K562 (cell line): ENCODE measurements around the gene ODF2. TPM values are rescaled to one million over a fixed set of nuclear protein-coding genes. Genes with fewer than 3 reads are reported as not detected.

Experiments
- ATF1 ChIP-seq, 2 experiments: fragments of 450-650 bp in 1 of 2; IDR thresholded peaks; 2 replicates each; pipeline ENCODE4 v1.6.1; 2016; ENCODE audit warnings: missing compliant biosample characterization in 1 of 2, missing genetic modification characterization in 1 of 2
- BRD9 ChIP-seq: fragments of 450-650 bp; IDR thresholded peaks from 2 replicates; pipeline ENCODE4 v1.6.1; 2018; ENCODE audit warnings: low read depth; ENCODE audit not compliant: partially characterized antibody
- CBX3 ChIP-seq, 2 experiments: IDR thresholded peaks; 1 replicate in 1 of 2; 2 replicates in 1 of 2; pipeline ENCODE4 v1.6.1; 2012; ENCODE audit warnings: inconsistent platforms in 2 of 2, low read length in 2 of 2, borderline replicate concordance in 1 of 2, control low read depth in 1 of 2
- CTBP1 ChIP-seq: fragments of 450-650 bp; IDR thresholded peaks from 2 replicates; pipeline ENCODE4 v1.6.1; 2016; ENCODE audit warnings: borderline replicate concordance
- ETV5 ChIP-seq: sonication (generic); formaldehyde crosslinking; IDR thresholded peaks from 2 replicates; pipeline ENCODE4 v1.4.0; 2020; ENCODE audit warnings: low read depth, mild to moderate bottlenecking, missing genetic modification reagents
- HOXB6 ChIP-seq: fragments of 250-450 bp; sonication (Bioruptor Pico); IDR thresholded peaks from 2 replicates; pipeline ENCODE4 v1.5.1; 2022; ENCODE audit warnings: mild to moderate bottlenecking, borderline replicate concordance
- KLF10 ChIP-seq: fragments of 250-450 bp; sonication (Bioruptor Pico); IDR thresholded peaks from 2 replicates; pipeline ENCODE4 v1.6.1; 2021; ENCODE audit warnings: matching md5 sums
- NFIC ChIP-seq: fragments of 450-650 bp; IDR thresholded peaks from 2 replicates; pipeline ENCODE4 v1.6.1; 2017; ENCODE audit warnings: mild to moderate bottlenecking, inconsistent platforms
- POLR2AphosphoS2 ChIP-seq: IDR thresholded peaks from 2 replicates; pipeline ENCODE4 v1.6.1; 2012; ENCODE audit warnings: low read length, improper control_type of control experiment
- RBBP5 ChIP-seq: fragments of 200-600 bp; sonication (generic); IDR thresholded peaks from 2 replicates; pipeline ENCODE4 v1.6.1; 2012; ENCODE audit warnings: borderline replicate concordance, mild to moderate bottlenecking, low read length, control low read depth, inconsistent platforms; ENCODE audit not compliant: insufficient read depth, poor library complexity, severe bottlenecking
- TAF15 ChIP-seq: fragments of 200-400 bp; formaldehyde crosslinking; IDR thresholded peaks from 2 replicates; pipeline ENCODE4 v1.6.1; 2017; ENCODE audit warnings: mild to moderate bottlenecking, low read depth, low read length, moderate library complexity
- ZNF24 ChIP-seq: fragments of 450-650 bp; IDR thresholded peaks from 2 replicates; pipeline ENCODE4 v1.6.1; 2016
- ZNF316 ChIP-seq: fragments of 450-650 bp; IDR thresholded peaks from 2 replicates; pipeline ENCODE4 v1.6.1; 2016
- ZNF57 ChIP-seq: fragments of 450-650 bp; formaldehyde crosslinking; IDR thresholded peaks from 2 replicates; pipeline ENCODE4 v1.4.0; 2020; ENCODE audit warnings: mild to moderate bottlenecking, moderate library complexity
- ZNF589 ChIP-seq: fragments of 200-800 bp; sonication (Bioruptor generic); IDR thresholded peaks from 2 replicates; pipeline ENCODE4 v1.6.1; 2016; ENCODE audit warnings: low read depth, missing genetic modification characterization, missing compliant biosample characterization
- polyA plus RNA-seq, 8 experiments: library from polyadenylated mRNA; depleted of rRNA in 4 of 8; stranded (reverse) in 5 of 8; unstranded in 3 of 8; fragments of >200 nt; fragmentation: Nextera tagmentation in 2 of 8; fragmentation: Illumina TruSeq in 1 of 8; extraction: Ambion mirVana in 2 of 8; extraction: Trizol in 1 of 8; gene quantifications; 2 replicates each; pipeline versions ENCODE4 v1.2.1 to v1.2.3, GENCODE V29; 2011 to 2014; ENCODE audit warnings: inconsistent platforms in 1 of 8, missing spikeins in 1 of 8
- total RNA-seq, 7 experiments: library from RNA; depleted of rRNA in 6 of 7; stranded (reverse); fragments of >200 nt in 6 of 7; fragmentation: Illumina TruSeq in 2 of 7; extraction: Trizol in 2 of 7; gene quantifications; 2 replicates each; pipeline versions ENCODE4 v1.2.1 to v1.2.3, GENCODE V29; 2011 to 2021; ENCODE audit warnings: low replicate concordance in 1 of 7
- TF ChIP-seq, protein P1 (sequence below): sonication (generic); formaldehyde crosslinking; IDR thresholded peaks from 2 replicates; pipeline ENCODE4 v1.8.0; 2022; ENCODE audit warnings: mild to moderate bottlenecking, missing genetic modification reagents, borderline replicate concordance
- TF ChIP-seq, protein P2 (sequence below): sonication (generic); formaldehyde crosslinking; IDR thresholded peaks from 2 replicates; pipeline ENCODE4 v1.8.0; 2022; ENCODE audit warnings: mild to moderate bottlenecking, low read depth, missing genetic modification reagents
- TF ChIP-seq, protein P3 (sequence below): sonication (generic); formaldehyde crosslinking; IDR thresholded peaks from 2 replicates; pipeline ENCODE4 v1.8.0; 2023; ENCODE audit warnings: mild to moderate bottlenecking, missing genetic modification reagents
- TF ChIP-seq, protein P4 (sequence below): sonication (generic); formaldehyde crosslinking; IDR thresholded peaks from 2 replicates; pipeline ENCODE4 v1.8.0; 2022; ENCODE audit warnings: mild to moderate bottlenecking, missing genetic modification reagents

Gene ODF2
- total and polyA plus RNA-seq, 9 of the 15 experiments (the other 6 are each of a cell fraction or from before 2014, with no cell fraction given) = 16.5 to 83.2 (median 69.7) TPM

DNA sequence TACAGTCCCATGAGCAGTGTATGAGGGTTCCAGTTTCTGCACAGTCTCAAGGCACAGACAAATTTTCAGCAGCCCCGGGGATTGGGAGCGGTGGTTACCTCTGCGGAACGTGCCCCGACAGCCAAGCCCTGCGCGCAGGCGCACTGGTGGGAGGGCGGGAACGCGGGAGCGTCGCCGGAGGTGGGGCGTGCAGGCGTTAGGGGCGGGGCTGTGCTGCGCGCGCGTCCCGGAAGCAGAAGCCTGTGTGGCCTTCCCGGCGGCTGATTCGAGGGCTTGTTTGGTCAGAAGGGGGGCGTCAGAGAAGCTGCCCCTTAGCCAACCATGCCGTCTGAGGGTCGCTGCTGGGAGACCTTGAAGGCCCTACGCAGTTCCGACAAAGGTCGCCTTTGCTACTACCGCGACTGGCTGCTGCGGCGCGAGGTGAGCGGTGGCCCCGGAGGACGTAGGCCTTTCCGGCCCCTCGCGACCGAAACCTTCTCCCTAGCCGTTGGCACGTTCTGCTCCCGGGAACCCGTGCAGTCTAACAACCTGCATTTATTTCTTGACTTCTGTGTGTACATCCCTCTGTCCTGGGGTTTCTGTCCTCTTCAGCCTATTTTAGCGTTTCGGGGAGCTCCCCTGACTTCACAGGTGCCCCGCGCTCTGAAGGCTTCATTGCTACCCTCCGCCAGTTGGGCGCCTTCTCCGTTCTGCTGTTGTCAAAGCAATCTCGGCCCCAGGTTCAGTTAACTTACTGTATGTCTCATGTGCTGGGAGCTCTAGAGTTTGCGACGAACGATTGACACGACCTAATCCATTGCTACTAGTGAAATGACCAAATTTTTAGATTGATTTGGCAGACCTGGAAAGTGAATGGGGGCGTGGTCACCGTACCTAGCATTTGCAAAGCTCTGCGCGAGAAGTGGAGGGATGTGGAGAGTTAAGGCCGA lies 48.9 kb downstream of the ODF2 start, which contains the start of gene GLE1 (continued):
- TF ChIP-seq, protein P1, sequence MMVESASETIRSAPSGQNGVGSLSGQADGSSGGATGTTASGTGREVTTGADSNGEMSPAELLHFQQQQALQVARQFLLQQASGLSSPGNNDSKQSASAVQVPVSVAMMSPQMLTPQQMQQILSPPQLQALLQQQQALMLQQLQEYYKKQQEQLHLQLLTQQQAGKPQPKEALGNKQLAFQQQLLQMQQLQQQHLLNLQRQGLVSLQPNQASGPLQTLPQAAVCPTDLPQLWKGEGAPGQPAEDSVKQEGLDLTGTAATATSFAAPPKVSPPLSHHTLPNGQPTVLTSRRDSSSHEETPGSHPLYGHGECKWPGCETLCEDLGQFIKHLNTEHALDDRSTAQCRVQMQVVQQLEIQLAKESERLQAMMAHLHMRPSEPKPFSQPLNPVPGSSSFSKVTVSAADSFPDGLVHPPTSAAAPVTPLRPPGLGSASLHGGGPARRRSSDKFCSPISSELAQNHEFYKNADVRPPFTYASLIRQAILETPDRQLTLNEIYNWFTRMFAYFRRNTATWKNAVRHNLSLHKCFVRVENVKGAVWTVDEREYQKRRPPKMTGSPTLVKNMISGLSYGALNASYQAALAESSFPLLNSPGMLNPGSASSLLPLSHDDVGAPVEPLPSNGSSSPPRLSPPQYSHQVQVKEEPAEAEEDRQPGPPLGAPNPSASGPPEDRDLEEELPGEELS (CRISPR knock-in tag) = 0 out of 2 replicates have a peak, but pooled peaks have one; percentile 45
- TF ChIP-seq, protein P2, sequence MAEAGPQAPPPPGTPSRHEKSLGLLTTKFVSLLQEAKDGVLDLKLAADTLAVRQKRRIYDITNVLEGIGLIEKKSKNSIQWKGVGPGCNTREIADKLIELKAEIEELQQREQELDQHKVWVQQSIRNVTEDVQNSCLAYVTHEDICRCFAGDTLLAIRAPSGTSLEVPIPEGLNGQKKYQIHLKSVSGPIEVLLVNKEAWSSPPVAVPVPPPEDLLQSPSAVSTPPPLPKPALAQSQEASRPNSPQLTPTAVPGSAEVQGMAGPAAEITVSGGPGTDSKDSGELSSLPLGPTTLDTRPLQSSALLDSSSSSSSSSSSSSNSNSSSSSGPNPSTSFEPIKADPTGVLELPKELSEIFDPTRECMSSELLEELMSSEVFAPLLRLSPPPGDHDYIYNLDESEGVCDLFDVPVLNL (CRISPR knock-in tag) = peak; percentile 72; the same call in 1 of the 2 replicates
- no peak for TF ChIP-seq HOXB6 (CRISPR knock-in tag)
- TF ChIP-seq ZNF589 (CRISPR knock-in tag) = no peak
- TF ChIP-seq ATF1 (CRISPR knock-in tag; IDR thresholded peaks at IDR 0.05) = peak; percentile 8; the same call in 1 of the 2 replicates
- TF ChIP-seq ATF1 (tag; IDR thresholded peaks at IDR 0.05) = peak; percentile 68
- peak; percentile 26; the same call in 1 of the 2 replicates for TF ChIP-seq KLF10
- no peak for TF ChIP-seq TAF15
- peak; percentile 73; the same call in 1 of the 2 replicates for TF ChIP-seq POLR2AphosphoS2
- TF ChIP-seq NFIC = no peak
- TF ChIP-seq ZNF316 = no peak
- peak; percentile 63; the same call in 1 of the 2 replicates for TF ChIP-seq CTBP1
- TF ChIP-seq, protein P3, sequence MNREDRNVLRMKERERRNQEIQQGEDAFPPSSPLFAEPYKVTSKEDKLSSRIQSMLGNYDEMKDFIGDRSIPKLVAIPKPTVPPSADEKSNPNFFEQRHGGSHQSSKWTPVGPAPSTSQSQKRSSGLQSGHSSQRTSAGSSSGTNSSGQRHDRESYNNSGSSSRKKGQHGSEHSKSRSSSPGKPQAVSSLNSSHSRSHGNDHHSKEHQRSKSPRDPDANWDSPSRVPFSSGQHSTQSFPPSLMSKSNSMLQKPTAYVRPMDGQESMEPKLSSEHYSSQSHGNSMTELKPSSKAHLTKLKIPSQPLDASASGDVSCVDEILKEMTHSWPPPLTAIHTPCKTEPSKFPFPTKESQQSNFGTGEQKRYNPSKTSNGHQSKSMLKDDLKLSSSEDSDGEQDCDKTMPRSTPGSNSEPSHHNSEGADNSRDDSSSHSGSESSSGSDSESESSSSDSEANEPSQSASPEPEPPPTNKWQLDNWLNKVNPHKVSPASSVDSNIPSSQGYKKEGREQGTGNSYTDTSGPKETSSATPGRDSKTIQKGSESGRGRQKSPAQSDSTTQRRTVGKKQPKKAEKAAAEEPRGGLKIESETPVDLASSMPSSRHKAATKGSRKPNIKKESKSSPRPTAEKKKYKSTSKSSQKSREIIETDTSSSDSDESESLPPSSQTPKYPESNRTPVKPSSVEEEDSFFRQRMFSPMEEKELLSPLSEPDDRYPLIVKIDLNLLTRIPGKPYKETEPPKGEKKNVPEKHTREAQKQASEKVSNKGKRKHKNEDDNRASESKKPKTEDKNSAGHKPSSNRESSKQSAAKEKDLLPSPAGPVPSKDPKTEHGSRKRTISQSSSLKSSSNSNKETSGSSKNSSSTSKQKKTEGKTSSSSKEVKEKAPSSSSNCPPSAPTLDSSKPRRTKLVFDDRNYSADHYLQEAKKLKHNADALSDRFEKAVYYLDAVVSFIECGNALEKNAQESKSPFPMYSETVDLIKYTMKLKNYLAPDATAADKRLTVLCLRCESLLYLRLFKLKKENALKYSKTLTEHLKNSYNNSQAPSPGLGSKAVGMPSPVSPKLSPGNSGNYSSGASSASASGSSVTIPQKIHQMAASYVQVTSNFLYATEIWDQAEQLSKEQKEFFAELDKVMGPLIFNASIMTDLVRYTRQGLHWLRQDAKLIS (CRISPR knock-in tag) = 0 out of 2 replicates have a peak, but pooled peaks have one; percentile 8
- no peak for TF ChIP-seq ZNF24
- 0 out of 3 replicates have a peak, but pooled peaks of 1 of the 2 experiments have one; percentile 42 for TF ChIP-seq CBX3 (IDR thresholded peaks at IDR 0.05; ENCODE audit: borderline replicate concordance in 1 of 2, low read length in 2 of 2)
- TF ChIP-seq ZNF57 (CRISPR knock-in tag) = no peak; the same call in 1 of the 2 replicates
- TF ChIP-seq BRD9 = no peak
- TF ChIP-seq, protein P4, sequence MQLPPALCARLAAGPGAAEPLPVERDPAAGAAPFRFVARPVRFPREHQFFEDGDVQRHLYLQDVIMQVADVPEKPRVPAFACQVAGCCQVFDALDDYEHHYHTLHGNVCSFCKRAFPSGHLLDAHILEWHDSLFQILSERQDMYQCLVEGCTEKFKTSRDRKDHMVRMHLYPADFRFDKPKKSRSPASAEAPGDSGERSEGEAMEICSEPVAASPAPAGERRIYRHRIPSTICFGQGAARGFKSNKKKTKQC (CRISPR knock-in tag) = peak; percentile 66; the same call in 1 of the 2 replicates
- TF ChIP-seq ETV5 (CRISPR knock-in tag) = peak; percentile 65; the same call in 1 of the 2 replicates
- peak; percentile 87 for TF ChIP-seq RBBP5
